ENCODE measurements around the gene ALG2. TPM values are rescaled to one million over a fixed set of nuclear protein-coding genes. Genes with fewer than 3 reads are reported as not detected.

Gene ALG2
- total and polyA plus RNA-seq, 9 of the 15 experiments (the other 6 are each of a cell fraction or from before 2014, with no cell fraction given), result 4.9 to 41.9 (median 20.2) TPM

DNA sequence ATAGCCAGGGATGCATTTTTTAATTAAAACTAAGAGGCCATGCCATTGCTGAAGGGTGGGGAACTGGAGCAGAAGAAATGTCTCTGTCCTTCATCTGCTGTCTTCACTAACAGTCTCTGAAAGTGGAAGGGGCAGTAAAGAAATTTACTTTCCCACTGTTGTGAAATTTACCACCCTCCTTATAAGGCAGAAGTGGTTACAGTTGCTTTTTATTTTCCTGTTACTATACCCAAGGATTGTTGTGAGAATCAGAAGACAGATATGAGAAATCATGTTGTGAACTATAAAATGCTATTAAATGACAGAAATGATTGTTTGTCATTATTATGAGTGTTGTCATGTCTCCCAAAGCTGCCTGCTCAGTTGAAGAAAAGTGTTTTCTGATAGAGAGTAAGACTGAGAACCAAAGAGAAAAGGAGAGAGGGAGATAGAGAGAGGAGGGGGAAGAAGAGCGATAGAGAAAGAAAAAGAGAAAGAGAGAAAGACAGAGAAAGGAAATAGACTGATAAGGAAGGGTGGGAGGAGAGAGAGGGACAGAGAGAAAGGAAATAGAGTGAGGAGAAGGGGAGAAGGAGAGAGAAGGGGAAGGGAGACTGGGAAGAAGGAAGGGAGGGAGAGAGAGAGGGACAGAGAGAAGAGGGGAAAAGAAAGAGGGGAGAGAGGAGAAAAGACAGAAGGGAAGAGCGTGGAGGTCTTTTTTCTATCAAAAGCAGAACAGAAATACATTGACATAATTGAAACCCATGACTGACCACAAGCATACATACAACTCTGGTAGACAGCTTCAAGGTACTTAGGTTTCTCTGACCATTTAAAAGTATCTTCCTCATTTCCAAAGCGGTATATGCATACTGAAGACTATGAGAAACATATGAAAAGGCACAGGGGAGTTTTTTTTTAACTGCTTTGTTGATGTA, 22.9 kb upstream of the ALG2 start (continued):
- no peak for TF ChIP-seq ZNF407 (IDR thresholded peaks at IDR 0.05; ENCODE audit: low read depth)
- TF ChIP-seq NKRF (IDR thresholded peaks at IDR 0.05; ENCODE audit: borderline replicate concordance), result 0 out of 2 replicates have a peak, but pooled peaks have one; percentile 18
- TF ChIP-seq SMARCB1 (IDR thresholded peaks at IDR 0.05; ENCODE audit: insufficient read length, low read depth), result no peak
- TF ChIP-seq, protein P1, sequence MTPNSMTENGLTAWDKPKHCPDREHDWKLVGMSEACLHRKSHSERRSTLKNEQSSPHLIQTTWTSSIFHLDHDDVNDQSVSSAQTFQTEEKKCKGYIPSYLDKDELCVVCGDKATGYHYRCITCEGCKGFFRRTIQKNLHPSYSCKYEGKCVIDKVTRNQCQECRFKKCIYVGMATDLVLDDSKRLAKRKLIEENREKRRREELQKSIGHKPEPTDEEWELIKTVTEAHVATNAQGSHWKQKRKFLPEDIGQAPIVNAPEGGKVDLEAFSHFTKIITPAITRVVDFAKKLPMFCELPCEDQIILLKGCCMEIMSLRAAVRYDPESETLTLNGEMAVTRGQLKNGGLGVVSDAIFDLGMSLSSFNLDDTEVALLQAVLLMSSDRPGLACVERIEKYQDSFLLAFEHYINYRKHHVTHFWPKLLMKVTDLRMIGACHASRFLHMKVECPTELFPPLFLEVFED (CRISPR knock-in tag; conservative IDR thresholded peaks at IDR 0.05), result 0 out of 2 replicates have a peak, but pooled peaks have one; percentile 11
- no peak for TF ChIP-seq TGIF2 (CRISPR knock-in tag; IDR thresholded peaks at IDR 0.05)
- TF ChIP-seq RNF2 (IDR thresholded peaks at IDR 0.05), result no peak
- TF ChIP-seq ZNF76 (CRISPR knock-in tag; IDR thresholded peaks at IDR 0.05; ENCODE audit: borderline replicate concordance), result no peak
- no peak for TF ChIP-seq SP2 (IDR thresholded peaks at IDR 0.05; ENCODE audit: extremely low read depth, low read depth, low read length, poor library complexity, severe bottlenecking)
- no peak for TF ChIP-seq ZNF431 (CRISPR knock-in tag; IDR thresholded peaks at IDR 0.05)
- TF ChIP-seq KDM1A (IDR thresholded peaks at IDR 0.05), result no peak
- no peak for TF ChIP-seq ZNF444 (CRISPR knock-in tag; IDR thresholded peaks at IDR 0.05)
